CD4-positive, alpha-beta T cell treated with Interleukin-21 for 1 hour (primary cell): ENCODE measurements around the gene PRKAG2.

Experiments
- DNase-seq: peaks from one replicate; pipeline ENCODE4 v3.0.0-alpha.2; 2020

The PRKAG2 gene

GRCh38 chr7:151721236-151721635, 155.7 kb downstream of the PRKAG2 start:
- no peak for DNase-seq

- no peak for DNase-seq
Measured at GRCh38 chr7:151720280-151720679, 156.6 kb downstream of the PRKAG2 start.

- no peak for DNase-seq
Measured at GRCh38 chr7:151719897-151720242, 157.0 kb downstream of the PRKAG2 start.

DNA sequence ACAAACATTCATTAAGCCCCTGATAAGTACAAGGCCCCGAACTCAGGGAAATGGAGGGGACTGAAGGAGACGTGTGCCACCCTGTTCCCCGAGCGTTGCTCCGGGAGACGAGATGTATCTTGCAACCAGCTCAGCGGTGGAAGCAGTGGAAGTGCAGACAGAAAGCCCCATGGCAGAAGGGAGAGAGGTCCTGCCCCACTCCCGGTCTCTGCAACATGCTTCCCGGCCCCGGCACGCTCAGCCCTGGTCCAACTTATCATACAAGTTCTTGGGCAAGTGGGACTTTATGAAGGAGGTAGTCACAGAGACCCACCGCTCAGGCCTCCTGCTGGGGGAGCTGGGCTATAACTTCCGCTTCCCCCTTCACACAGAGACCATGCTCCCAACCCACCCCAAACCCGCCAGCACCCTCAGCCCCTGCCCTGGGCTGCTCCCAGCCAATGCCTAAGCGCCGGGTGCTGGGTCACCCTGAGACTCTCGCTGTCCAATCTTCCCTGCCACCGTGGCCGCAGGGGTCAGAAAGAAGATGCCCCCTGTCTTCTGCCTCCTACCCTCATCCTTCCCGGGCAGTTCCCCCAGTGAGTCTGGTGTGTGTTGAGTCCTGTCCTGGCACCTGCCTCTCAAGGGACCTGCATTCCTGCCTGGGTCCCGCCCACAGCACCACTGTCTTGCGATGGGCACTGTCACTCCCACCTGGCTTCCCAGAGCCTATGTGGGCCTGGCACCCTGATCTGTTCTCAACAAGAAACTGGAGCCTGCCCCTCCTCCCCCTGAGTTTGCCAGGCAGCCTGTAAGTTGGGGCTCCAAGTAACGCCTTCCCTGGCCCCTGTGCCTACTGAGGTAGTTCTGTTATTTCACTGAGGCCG, 157.7 kb downstream of the PRKAG2 start:
- DNase-seq, result no peak

GRCh38 chr7:151717918-151718317, 159.0 kb downstream of the PRKAG2 start:
- no peak for DNase-seq

GRCh38 chr7:151717415-151717814, 159.5 kb downstream of the PRKAG2 start:
- DNase-seq, result no peak

DNA sequence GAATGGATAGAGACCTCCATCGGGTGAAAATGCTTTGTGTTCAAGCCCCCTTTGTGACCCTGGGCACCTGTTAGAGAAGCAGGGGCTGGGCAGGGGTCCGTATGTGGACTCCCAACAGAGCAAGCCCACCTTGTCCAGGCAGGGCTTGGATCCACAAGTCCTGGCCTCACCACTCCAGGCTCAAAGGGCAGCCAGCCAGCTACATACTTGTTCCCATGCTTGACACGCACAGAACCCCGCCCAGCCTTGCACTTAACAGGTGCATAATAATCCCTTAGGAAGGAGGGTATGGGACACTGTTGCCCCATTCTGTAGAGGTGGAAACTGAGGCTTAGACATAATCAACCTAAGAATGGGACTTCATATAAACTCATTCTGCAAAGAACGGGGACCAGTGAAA, 160.6 kb downstream of the PRKAG2 start:
- no peak for DNase-seq

GRCh38 chr7:151715666-151716315, 161.1 kb downstream of the PRKAG2 start:
- no peak for DNase-seq

- DNase-seq, result no peak
Measured at GRCh38 chr7:151714201-151714600, 162.7 kb downstream of the PRKAG2 start.

- DNase-seq, result no peak
Measured at GRCh38 chr7:151712810-151713125, 164.1 kb downstream of the PRKAG2 start.

GRCh38 chr7:151711906-151712809, 164.8 kb downstream of the PRKAG2 start:
- DNase-seq, result no peak

DNA sequence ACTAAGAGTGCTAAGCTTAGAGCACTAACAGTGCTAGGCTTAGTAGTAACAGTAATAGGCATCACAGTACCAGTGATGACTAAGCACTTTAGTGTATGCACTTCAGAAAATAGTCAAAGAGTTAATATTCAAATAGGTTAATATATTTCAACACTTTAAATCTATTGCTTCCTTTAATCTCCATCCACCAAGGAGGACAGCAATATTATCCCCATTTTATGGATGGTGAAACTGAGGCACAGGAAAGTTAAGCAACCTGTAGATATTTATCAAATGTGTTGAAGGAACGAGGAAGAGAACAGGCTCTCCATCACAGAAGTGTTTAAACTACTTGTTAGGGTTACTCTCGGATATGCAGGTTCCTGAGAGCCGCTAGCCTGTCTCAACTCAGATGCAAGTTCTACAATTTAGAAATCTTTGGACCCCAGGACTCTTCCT, 165.5 kb downstream of the PRKAG2 start:
- no peak for DNase-seq

- DNase-seq, result no peak
Measured at GRCh38 chr7:151710646-151711434, 166.1 kb downstream of the PRKAG2 start.

- DNase-seq, result no peak
Measured at GRCh38 chr7:151710121-151710640, 166.7 kb downstream of the PRKAG2 start.

- DNase-seq, result no peak
Measured at GRCh38 chr7:151709141-151710038, 167.5 kb downstream of the PRKAG2 start.

DNA sequence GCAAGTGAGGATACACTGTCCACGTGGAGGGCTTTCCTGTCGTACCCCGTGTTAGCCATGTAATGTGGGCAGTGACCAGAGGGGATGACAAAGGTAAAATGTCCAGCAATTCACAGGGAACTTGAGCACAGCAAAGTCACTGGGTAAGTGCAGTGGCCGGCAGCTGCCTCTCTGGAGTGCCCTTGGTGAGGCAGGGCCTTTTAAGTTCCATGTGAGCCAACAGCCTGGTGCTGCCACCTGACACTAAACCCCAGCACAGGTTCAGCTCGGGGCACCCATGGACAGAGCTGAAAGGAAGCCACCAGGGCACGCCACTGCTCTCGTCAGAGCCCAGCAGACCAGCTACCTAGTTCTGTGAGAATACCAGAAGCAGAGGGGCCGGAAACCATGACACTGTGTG, 168.3 kb downstream of the PRKAG2 start:
- no peak for DNase-seq

- no peak for DNase-seq
Measured at GRCh38 chr7:151707757-151708156, 169.2 kb downstream of the PRKAG2 start.

DNA sequence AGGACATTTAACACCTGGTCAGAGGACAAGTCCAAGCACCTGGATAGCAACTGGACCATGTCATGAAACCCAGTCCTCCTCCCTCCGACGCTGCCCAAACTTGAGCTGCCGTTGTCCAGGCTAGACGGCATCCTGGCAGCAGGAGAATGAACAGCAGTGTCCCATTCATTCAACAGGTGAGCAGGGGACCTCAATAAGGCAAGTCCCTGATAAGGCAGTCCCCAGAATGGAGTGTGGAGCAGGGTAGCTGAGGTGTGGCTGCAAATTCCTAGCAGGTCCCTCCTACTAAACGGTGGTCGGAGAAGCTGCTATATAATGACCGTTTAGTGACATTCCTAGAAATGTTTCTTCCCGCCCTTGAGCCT, 169.8 kb downstream of the PRKAG2 start:
- no peak for DNase-seq

- DNase-seq, result no peak
Measured at GRCh38 chr7:151706277-151707104, 170.4 kb downstream of the PRKAG2 start.

- DNase-seq, result peak; percentile 10
Measured at GRCh38 chr7:151705636-151706276, 171.2 kb downstream of the PRKAG2 start.
